HFF-Myc (cell line): Measurements from ENCODE around the gene MYL1.

Experiments
- DNase-seq: peaks from one replicate; pipeline ENCODE4 v3.0.0-alpha.2; 2011; ENCODE audit warnings: low read depth; ENCODE audit errors: extremely low read depth
- H3K4me3 ChIP-seq: replicated peaks from 2 replicates; pipeline ENCODE4 v1.5.1; 2011; ENCODE audit warnings: low read depth, mild to moderate bottlenecking, control low read depth, low read length
- CTCF ChIP-seq: IDR thresholded peaks from 2 replicates; pipeline ENCODE4 v1.5.1; 2012; ENCODE audit warnings: mild to moderate bottlenecking, low read depth, low read length, control low read depth; ENCODE audit errors: missing control alignments

MYL1 gene

GRCh38 chr2:210315015-210315788, at the start of gene MYL1:
MYL1 (minus strand) TSS chr2:210315174; CDS start chr2:210315042, 132 bp downstream.
- DNase-seq, result no peak
- TF ChIP-seq CTCF, result no peak
- no peak within 1 kb of the TSS for H3K4me3 ChIP-seq

GRCh38 chr2:210363876-210364275, 48.9 kb upstream of the MYL1 start:
- no peak for TF ChIP-seq CTCF
- no peak for DNase-seq
- H3K4me3 ChIP-seq, result no peak overlapping the region

GRCh38 chr2:210363261-210363660, 48.3 kb upstream of the MYL1 start:
- no peak for DNase-seq
- TF ChIP-seq CTCF, result no peak
- H3K4me3 ChIP-seq, result no peak overlapping the region

GRCh38 chr2:210360412-210360811, 45.4 kb upstream of the MYL1 start:
- TF ChIP-seq CTCF, result no peak
- H3K4me3 ChIP-seq, result no peak overlapping the region
- no peak for DNase-seq

- no peak overlapping the region for H3K4me3 ChIP-seq
- DNase-seq, result no peak
- no peak for TF ChIP-seq CTCF
Observed at GRCh38 chr2:210356944-210357343, 42.0 kb upstream of the MYL1 start.

- no peak overlapping the region for H3K4me3 ChIP-seq
- no peak for DNase-seq
- no peak for TF ChIP-seq CTCF
Observed at GRCh38 chr2:210337159-210337558, 22.2 kb upstream of the MYL1 start.

GRCh38 chr2:210324906-210325305, 9.9 kb upstream of the MYL1 start:
- no peak for TF ChIP-seq CTCF
- H3K4me3 ChIP-seq, result no peak overlapping the region
- no peak for DNase-seq
